ENCODE results near the gene GPBP1. TPM values are rescaled to one million over a fixed set of nuclear protein-coding genes. Genes with fewer than 3 reads are reported as not detected.

GPBP1 gene
- total and polyA plus RNA-seq, 2 of the 4 experiments (the other 2 are of a cell fraction), result 24.3 to 29.2 TPM

DNA sequence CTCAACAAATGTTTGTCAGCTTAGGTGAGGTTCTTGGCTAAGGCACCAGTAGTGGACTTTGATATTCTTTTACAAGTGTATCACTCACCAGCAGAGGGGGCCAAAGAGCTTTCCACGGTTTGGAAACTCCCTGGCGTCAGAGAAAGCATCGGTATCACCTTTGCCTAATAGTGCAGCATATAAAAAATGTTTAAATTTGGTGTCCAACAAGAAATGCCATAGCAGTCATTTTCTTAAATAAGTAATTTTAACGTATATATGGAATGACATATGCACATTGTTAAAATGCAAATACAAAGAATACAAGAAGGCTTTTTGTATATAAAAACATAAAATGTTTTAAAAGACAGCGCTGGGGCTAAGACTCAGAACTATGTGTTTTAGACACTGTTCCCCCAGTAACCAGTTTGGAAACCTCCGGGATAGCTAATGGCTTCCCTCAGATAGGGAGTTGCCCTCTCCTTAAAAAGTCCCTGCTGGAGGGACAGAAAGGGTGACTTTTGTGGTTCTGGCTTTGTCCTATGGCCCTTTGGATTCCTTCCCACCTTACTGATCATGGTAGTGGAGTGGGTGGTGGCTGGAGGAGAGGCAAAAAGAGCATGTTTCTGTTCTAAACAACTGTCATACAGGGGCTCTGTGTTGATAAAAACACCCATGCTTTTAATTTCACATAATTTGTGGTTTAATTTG is 124.6 kb downstream of the GPBP1 start:
- H3K56ac ChIP-seq (ENCODE audit: extremely low read depth, insufficient read depth, low read length), result peak overlapping the region; percentile 45; the same call in 1 of the 2 replicates
- POLR2A ChIA-PET (ENCODE audit: unreplicated experiment), result interaction anchor here (1.0 kb wide), 1 partner anchor 1161 kb away, joined by 8 read pairs; the partner anchor contains the start of gene PLK2
- peak overlapping the region; percentile 86 for H2BK20ac ChIP-seq (ENCODE audit: low read depth, low read length)
- TF ChIP-seq RFX5 (IDR thresholded peaks at IDR 0.05; ENCODE audit: low read depth, low read length) (no peak), CEBPB (IDR thresholded peaks at IDR 0.05; ENCODE audit: low read depth, low read length) (no peak), MAZ (IDR thresholded peaks at IDR 0.05; ENCODE audit: borderline replicate concordance, low read depth, low read length) (no peak), MAFK (IDR thresholded peaks at IDR 0.05; ENCODE audit: low read depth, low read length) (no peak), SMC3 (IDR thresholded peaks at IDR 0.05; ENCODE audit: low read depth, low read length) (peak; percentile 95), BHLHE40 (IDR thresholded peaks at IDR 0.05; ENCODE audit: low read depth, low read length) (no peak), MXI1 (IDR thresholded peaks at IDR 0.05; ENCODE audit: borderline replicate concordance, low read depth, low read length) (no peak), RCOR1 (IDR thresholded peaks at IDR 0.05; ENCODE audit: insufficient replicate concordance, low read length) (no peak), POLR2A (IDR thresholded peaks at IDR 0.05; ENCODE audit: low read depth, low read length) (no peak), RAD21 (IDR thresholded peaks at IDR 0.05; ENCODE audit: low read length) (peak; percentile 91)
- TF ChIP-seq, protein P1, sequence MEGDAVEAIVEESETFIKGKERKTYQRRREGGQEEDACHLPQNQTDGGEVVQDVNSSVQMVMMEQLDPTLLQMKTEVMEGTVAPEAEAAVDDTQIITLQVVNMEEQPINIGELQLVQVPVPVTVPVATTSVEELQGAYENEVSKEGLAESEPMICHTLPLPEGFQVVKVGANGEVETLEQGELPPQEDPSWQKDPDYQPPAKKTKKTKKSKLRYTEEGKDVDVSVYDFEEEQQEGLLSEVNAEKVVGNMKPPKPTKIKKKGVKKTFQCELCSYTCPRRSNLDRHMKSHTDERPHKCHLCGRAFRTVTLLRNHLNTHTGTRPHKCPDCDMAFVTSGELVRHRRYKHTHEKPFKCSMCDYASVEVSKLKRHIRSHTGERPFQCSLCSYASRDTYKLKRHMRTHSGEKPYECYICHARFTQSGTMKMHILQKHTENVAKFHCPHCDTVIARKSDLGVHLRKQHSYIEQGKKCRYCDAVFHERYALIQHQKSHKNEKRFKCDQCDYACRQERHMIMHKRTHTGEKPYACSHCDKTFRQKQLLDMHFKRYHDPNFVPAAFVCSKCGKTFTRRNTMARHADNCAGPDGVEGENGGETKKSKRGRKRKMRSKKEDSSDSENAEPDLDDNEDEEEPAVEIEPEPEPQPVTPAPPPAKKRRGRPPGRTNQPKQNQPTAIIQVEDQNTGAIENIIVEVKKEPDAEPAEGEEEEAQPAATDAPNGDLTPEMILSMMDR (conservative IDR thresholded peaks at IDR 0.05; ENCODE audit: low read depth, low read length), result peak; percentile 90
- TF ChIP-seq, protein P2, sequence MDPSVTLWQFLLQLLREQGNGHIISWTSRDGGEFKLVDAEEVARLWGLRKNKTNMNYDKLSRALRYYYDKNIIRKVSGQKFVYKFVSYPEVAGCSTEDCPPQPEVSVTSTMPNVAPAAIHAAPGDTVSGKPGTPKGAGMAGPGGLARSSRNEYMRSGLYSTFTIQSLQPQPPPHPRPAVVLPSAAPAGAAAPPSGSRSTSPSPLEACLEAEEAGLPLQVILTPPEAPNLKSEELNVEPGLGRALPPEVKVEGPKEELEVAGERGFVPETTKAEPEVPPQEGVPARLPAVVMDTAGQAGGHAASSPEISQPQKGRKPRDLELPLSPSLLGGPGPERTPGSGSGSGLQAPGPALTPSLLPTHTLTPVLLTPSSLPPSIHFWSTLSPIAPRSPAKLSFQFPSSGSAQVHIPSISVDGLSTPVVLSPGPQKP (IDR thresholded peaks at IDR 0.05; ENCODE audit: borderline replicate concordance, low read depth, low read length), result no peak
- TF ChIP-seq, protein P3, sequence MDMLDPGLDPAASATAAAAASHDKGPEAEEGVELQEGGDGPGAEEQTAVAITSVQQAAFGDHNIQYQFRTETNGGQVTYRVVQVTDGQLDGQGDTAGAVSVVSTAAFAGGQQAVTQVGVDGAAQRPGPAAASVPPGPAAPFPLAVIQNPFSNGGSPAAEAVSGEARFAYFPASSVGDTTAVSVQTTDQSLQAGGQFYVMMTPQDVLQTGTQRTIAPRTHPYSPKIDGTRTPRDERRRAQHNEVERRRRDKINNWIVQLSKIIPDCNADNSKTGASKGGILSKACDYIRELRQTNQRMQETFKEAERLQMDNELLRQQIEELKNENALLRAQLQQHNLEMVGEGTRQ (IDR thresholded peaks at IDR 0.05; ENCODE audit: low read depth, low read length), result no peak

More for the DNA sequence above, 124.6 kb downstream of the GPBP1 start:
- H3K4me3 ChIP-seq (ENCODE audit: insufficient read depth, low read depth, low read length), result no peak overlapping the region
- H2BK5ac ChIP-seq (ENCODE audit: low read depth, low read length, poor library complexity, severe bottlenecking), result peak overlapping the region; percentile 19
- no peaks in the 10 kb centered on the region for H3K9me3 ChIP-seq (ENCODE audit: control insufficient read depth, insufficient read depth, low read length)
- H2AFZ ChIP-seq (replicated peaks; ENCODE audit: low read length, poor library complexity), result peak overlapping the region; percentile 58
- H4K8ac ChIP-seq (ENCODE audit: low read depth in 2 of 2, low read length in 2 of 2), result peak overlapping the region in 1 of 2 experiments; percentile 78; a peak in 2 of 4 replicates
- H4K20me1 ChIP-seq (ENCODE audit: insufficient read depth, low read length), result no peaks in the 10 kb centered on the region
- H4K91ac ChIP-seq (ENCODE audit: insufficient read depth, low read depth, low read length), result peak overlapping the region; percentile 39; the same call in 1 of the 2 replicates
- peak overlapping the region; percentile 72 for H3K4ac ChIP-seq (ENCODE audit: low read depth, low read length)
- 0 out of 2 replicates have a peak, but pooled peaks cover 2% of the 10 kb centered on the region for H3K27me3 ChIP-seq (ENCODE audit: control insufficient read depth, insufficient read depth, low read length)
- H3K27ac ChIP-seq (ENCODE audit: insufficient read depth, low read length), result peak overlapping the region; percentile 42; the same call in 1 of the 2 replicates
- peak overlapping the region; percentile 41; the same call in 1 of the 2 replicates for H2AK5ac ChIP-seq (ENCODE audit: low read depth, low read length)
- in situ Hi-C loops (cut with MboI; ENCODE audit: low sequenced_read_pairs) (loop anchor here (5.0 to 25.0 kb wide), 3 partner anchors 484 to 1164 kb away; partner anchors contain the start of gene PLK2), intact Hi-C loops (cut with micrococcal nuclease) (loop anchor here (1.0 to 10.0 kb wide), 6 partner anchors 84 to 1162 kb away; partner anchors contain the start of gene PLK2), dilution Hi-C loops (cut with HindIII; ENCODE audit: low sequenced_read_pairs, unreplicated experiment) (no loop called here)
- CTCF ChIA-PET, result interaction anchor here (0.5 to 1.8 kb wide), 9 partner anchors 33 to 1165 kb away, joined by 3 to 20 read pairs (median 5); partner anchors contain the start of gene PLK2
- H2BK120ac ChIP-seq (ENCODE audit: low read depth, low read length), result peak overlapping the region; percentile 87
- peak overlapping the region; percentile 49 for H4K5ac ChIP-seq (ENCODE audit: low read depth, low read length)
- H2AK9ac ChIP-seq (replicated peaks; ENCODE audit: low read depth, low read length, poor library complexity), result peak overlapping the region; percentile 79
- 0 out of 3 replicates have a peak overlapping the region, but pooled peaks have one; percentile 16 for H2BK15ac ChIP-seq (ENCODE audit: low read depth, low read length)
- peaks cover 10% of the 10 kb centered on the region for H3K4me1 ChIP-seq (ENCODE audit: control insufficient read depth, insufficient read depth, low read length)
- no TSS peak for BruUV-seq (replicated peaks)
- 0 out of 2 replicates have a peak overlapping the region, but pooled peaks have one; percentile 11 for H3K14ac ChIP-seq (replicated peaks; ENCODE audit: low read depth, low read length)
- no peaks in the 10 kb centered on the region; a peak in 1 of 4 replicates for H3K79me1 ChIP-seq (ENCODE audit: low read depth in 1 of 2, low read length in 2 of 2)
- H3K4me2 ChIP-seq (ENCODE audit: low read depth, low read length), result peak overlapping the region; percentile 39; the same call in 1 of the 2 replicates
- H3K18ac ChIP-seq (ENCODE audit: low read depth, low read length), result peak overlapping the region; percentile 38
- ATAC-seq (ENCODE audit: low read depth) (peak; percentile 73), DNase-seq (peak; percentile 84)
- H3K9ac ChIP-seq (ENCODE audit: low read depth, low read length), result peak overlapping the region; percentile 47
- peaks cover 4% of the 10 kb centered on the region; the same call in 1 of the 2 replicates for H3K9me1 ChIP-seq (ENCODE audit: insufficient read depth, low read length)
- H3K23ac ChIP-seq (ENCODE audit: low read depth, low read length), result peak overlapping the region; percentile 50; the same call in 1 of the 2 replicates
- WGBS, 2 experiments (ENCODE audit: extremely low coverage in 2 of 2, insufficient read length in 1 of 2), result no CpG with 5 or more reads among the region's 6 CpGs
- H3K36me3 ChIP-seq (ENCODE audit: control insufficient read depth, insufficient read depth, low read length), result no peaks in the 10 kb centered on the region
